Measurements from ENCODE around the gene MCRS1. TPM values are rescaled to one million over a fixed set of nuclear protein-coding genes. Genes with fewer than 3 reads are reported as not detected.
"Not testable (repeated sequence)": the region's sequence is repeated elsewhere in the genome, so short reads cannot be mapped to it uniquely, and the experiment has no call there.

Gene MCRS1
- total and polyA plus RNA-seq, 8 donors, result 40.5 to 65.2 (median 52.3) TPM

DNA sequence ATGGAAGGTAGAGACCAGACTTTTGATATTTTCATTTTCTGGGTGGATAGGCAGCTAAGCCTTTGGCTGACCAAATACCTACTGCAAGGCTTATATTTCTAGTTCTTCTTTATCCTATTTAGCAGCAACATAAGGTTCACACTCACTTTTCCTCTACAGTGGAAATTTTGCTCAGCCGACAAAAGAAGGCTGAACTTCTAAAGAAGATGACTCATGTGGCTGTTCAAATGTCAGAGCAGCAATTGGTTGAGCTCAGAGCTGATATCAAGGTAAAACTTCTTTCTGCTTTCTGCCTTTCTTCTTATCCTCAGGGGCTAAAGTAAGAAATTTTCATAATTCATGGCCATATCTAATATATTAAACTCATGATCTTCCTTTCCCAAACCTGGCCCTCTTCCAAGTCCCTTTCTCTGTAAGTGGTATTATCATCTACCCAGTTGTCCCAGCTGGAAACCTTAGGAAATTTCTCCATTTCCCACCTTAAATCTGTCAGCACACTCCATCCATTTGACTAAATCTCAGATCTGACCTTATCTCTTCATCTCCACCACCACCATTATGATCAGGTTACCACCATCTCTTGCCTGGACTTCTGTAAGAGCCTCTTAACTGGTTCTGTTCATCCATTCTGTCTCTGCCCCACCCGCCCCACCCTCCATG is 48.9 kb downstream of the MCRS1 start:
- no peaks in the 10 kb centered on the region for H3K27me3 ChIP-seq
- peak; percentile 21 for ATAC-seq
- H3K27ac ChIP-seq, result no peak overlapping the region
- H3K4me1 ChIP-seq, result no peaks in the 10 kb centered on the region
- DNase-seq, result no peak
- TF ChIP-seq, protein P1, sequence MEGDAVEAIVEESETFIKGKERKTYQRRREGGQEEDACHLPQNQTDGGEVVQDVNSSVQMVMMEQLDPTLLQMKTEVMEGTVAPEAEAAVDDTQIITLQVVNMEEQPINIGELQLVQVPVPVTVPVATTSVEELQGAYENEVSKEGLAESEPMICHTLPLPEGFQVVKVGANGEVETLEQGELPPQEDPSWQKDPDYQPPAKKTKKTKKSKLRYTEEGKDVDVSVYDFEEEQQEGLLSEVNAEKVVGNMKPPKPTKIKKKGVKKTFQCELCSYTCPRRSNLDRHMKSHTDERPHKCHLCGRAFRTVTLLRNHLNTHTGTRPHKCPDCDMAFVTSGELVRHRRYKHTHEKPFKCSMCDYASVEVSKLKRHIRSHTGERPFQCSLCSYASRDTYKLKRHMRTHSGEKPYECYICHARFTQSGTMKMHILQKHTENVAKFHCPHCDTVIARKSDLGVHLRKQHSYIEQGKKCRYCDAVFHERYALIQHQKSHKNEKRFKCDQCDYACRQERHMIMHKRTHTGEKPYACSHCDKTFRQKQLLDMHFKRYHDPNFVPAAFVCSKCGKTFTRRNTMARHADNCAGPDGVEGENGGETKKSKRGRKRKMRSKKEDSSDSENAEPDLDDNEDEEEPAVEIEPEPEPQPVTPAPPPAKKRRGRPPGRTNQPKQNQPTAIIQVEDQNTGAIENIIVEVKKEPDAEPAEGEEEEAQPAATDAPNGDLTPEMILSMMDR (IDR thresholded peaks at IDR 0.05), result no peak
- no peaks in the 10 kb centered on the region for H3K9me3 ChIP-seq
- H3K36me3 ChIP-seq, result peaks cover 0 to 4% of the 10 kb centered on the region in 2 donors
- H3K4me3 ChIP-seq, result no peak overlapping the region
- intact Hi-C loops (cut with DNase I), result no loop called here

DNA sequence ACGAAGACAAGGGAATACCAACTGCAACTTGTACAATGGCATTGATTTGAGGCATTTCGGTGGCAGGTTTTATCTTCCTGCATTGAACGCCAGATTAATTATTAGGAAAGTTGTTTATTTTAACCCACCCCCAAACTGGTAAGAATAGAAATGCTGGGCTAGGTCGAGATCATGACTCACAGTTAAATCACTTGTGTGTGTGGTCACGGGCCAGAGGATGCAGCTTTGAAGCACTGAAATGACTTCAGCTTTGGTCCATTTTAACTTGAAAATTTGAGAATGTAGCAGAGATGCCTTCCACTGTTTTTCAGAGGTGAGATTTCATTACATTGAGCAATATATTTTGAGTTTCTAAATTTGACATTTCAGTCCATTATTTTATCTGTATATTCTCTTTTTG is 52.7 kb downstream of the MCRS1 start:
- Histone ChIP-seq H3K4me1 (no peaks in the 10 kb centered on the region), H3K4me3 (no peak overlapping the region), H3K36me3 (no peaks in the 10 kb centered on the region), H3K27me3 (no peaks in the 10 kb centered on the region), H3K9me3 (no peaks in the 10 kb centered on the region), H3K27ac (no peak overlapping the region)
- ATAC-seq (no peak), DNase-seq (no peak)
- TF ChIP-seq, protein P1 (IDR thresholded peaks at IDR 0.05), result no peak
- intact Hi-C loops (cut with DNase I), result no loop called here

DNA sequence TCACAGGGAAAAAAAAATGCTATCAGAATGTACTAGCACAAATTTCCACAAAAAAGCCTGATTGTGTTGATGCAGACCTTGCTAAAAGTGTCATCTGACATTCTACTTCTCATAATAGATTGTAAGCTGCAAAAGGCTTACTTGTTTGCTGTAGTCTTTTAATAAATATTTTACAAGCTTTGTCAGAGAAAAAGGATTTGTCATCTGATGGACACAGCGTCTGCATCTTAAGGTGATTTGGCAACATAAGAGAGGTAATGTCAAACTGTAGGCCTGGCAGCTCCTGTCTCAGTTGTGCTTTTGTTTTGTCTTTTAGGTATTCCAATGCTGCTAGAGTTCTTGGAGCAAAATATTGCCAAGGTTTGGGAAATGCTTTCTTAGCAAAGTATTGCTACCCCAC is 55.4 kb downstream of the MCRS1 start:
- TF ChIP-seq, protein P1 (IDR thresholded peaks at IDR 0.05), result no peak
- Histone ChIP-seq H3K4me1 (no peaks in the 10 kb centered on the region), H3K9me3 (no peaks in the 10 kb centered on the region), H3K27me3 (no peaks in the 10 kb centered on the region), H3K36me3 (no peaks in the 10 kb centered on the region), H3K4me3 (no peak overlapping the region), H3K27ac (no peak overlapping the region)
- ATAC-seq (no peak), DNase-seq (no peak)
- intact Hi-C loops (cut with DNase I), result loop anchor here in 1 of 2 donors (5.0 kb wide), 1 partner anchor 155 kb away; no protein-coding TSS in a partner anchor

DNA sequence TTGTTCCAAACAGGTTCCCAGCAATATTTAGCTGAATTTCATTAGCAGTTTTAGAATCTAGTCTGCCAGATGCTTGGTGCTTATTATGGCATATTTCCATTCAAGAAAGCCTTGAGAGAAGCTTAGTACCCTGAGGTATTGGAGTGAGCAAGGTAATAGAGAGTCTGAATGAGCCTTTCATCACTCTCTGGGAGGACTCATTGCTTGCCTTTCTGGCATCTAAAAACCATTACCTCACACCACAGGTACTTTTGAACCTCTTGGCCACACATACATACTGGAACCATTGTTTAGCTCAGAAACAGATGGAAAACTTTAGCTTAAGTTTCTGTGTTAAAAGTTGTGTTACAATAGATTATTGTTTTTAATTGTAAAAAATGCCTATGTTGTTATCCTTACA is 56.5 kb downstream of the MCRS1 start:
- H3K36me3 ChIP-seq, result no peaks in the 10 kb centered on the region
- intact Hi-C loops (cut with DNase I), result loop anchor here in 1 of 2 donors (5.0 kb wide), 1 partner anchor 154 kb away; no protein-coding TSS in a partner anchor
- DNase-seq, result no peak
- no peaks in the 10 kb centered on the region for H3K4me1 ChIP-seq
- no peaks in the 10 kb centered on the region for H3K27me3 ChIP-seq
- H3K4me3 ChIP-seq, result no peak overlapping the region
- H3K9me3 ChIP-seq, result no peaks in the 10 kb centered on the region
- TF ChIP-seq, protein P1 (IDR thresholded peaks at IDR 0.05), result no peak
- no peak overlapping the region for H3K27ac ChIP-seq
- ATAC-seq, result no peak

DNA sequence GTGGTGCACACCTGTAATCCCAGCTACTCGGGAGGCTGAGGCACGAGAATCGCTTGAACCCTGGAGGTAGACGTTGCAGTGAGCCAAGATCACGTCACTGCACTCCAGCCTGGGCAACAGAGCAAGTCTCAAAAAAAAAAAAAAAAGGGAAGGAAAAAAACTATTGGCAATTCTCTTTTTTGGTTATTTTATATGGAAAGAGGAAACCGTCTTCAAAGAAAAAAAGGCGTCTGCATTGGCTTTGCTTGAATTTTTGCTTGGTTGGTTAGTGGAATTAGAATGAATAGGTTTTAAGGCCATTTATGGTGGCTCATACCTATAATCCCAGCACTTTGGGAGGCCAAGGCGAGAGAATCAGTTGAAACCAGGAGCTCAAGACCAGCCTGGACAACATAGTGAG is 58.3 kb downstream of the MCRS1 start:
- H3K27me3 ChIP-seq, H3K4me1 ChIP-seq, DNase-seq, ATAC-seq, H3K9me3 ChIP-seq, H3K36me3 ChIP-seq, H3K27ac ChIP-seq, H3K4me3 ChIP-seq: not testable (repeated sequence)
- intact Hi-C loops (cut with DNase I), result loop anchor here in 1 of 2 donors (5.0 kb wide), 1 partner anchor 152 kb away; no protein-coding TSS in a partner anchor

Other genes with a start within 250 kb of the MCRS1 start
- gene TROAP, start 244.9 kb downstream of the MCRS1 start, total RNA-seq, result 1 to 10 TPM; 2.4 to 8.0 TPM
- gene TROAP, start 244.9 kb downstream of the MCRS1 start, polyA plus RNA-seq (ENCODE audit: insufficient read length in 6 of 6), result 10 to 100 TPM; 22.0 to 43.2 (median 29.8) TPM
- gene C1QL4, start 231.0 kb downstream of the MCRS1 start, total RNA-seq, result not detected
- under 1 TPM in 1 of 6 donors, not detected in 5; 0.07 TPM for gene C1QL4, start 231.0 kb downstream of the MCRS1 start, polyA plus RNA-seq (ENCODE audit: insufficient read length in 6 of 6)
- 1 to 10 TPM in 1 of 2 donors, under 1 TPM in 1; 0.21 to 2.7 TPM for gene DNAJC22, start 221.3 kb downstream of the MCRS1 start, total RNA-seq
- 1 to 10 TPM; 3.5 to 7.0 (median 6.5) TPM for gene DNAJC22, start 221.3 kb downstream of the MCRS1 start, polyA plus RNA-seq (ENCODE audit: insufficient read length in 6 of 6)
- gene SPATS2, start 200.7 kb downstream of the MCRS1 start, total RNA-seq, result 10 to 100 TPM; 14.6 to 21.3 TPM
- 10 to 100 TPM; 61.7 to 77.0 (median 71.8) TPM for gene SPATS2, start 200.7 kb downstream of the MCRS1 start, polyA plus RNA-seq (ENCODE audit: insufficient read length in 6 of 6)
- gene KCNH3, start 29.1 kb downstream of the MCRS1 start, total RNA-seq, result 1 to 10 TPM in 1 of 2 donors, under 1 TPM in 1; 0.15 to 2.4 TPM
- 1 to 10 TPM; 1.0 to 1.8 (median 1.5) TPM for gene KCNH3, start 29.1 kb downstream of the MCRS1 start, polyA plus RNA-seq (ENCODE audit: insufficient read length in 6 of 6)
- gene FAM186B, start 37.5 kb upstream of the MCRS1 start, total RNA-seq, result under 1 TPM; 0.20 to 0.42 TPM
- gene FAM186B, start 37.5 kb upstream of the MCRS1 start, polyA plus RNA-seq (ENCODE audit: insufficient read length in 6 of 6), result 1 to 10 TPM; 2.5 to 4.6 (median 3.5) TPM
- gene PRPF40B, start 55.4 kb upstream of the MCRS1 start, total RNA-seq, result 10 to 100 TPM; 16.0 to 17.3 TPM
- gene PRPF40B, start 55.4 kb upstream of the MCRS1 start, polyA plus RNA-seq (ENCODE audit: insufficient read length in 6 of 6), result 10 to 100 TPM; 17.6 to 27.5 (median 23.7) TPM
- gene FMNL3, start 139.3 kb upstream of the MCRS1 start, total RNA-seq, result 10 to 100 TPM; 30.0 to 33.0 TPM
- 10 to 100 TPM; 56.1 to 61.7 (median 59.0) TPM for gene FMNL3, start 139.3 kb upstream of the MCRS1 start, polyA plus RNA-seq (ENCODE audit: insufficient read length in 6 of 6)
- gene TMBIM6, start 173.4 kb upstream of the MCRS1 start, total RNA-seq, result 100 to 1,000 TPM; 791 to 876 TPM
- gene TMBIM6, start 173.4 kb upstream of the MCRS1 start, polyA plus RNA-seq (ENCODE audit: insufficient read length in 6 of 6), result 100 to 1,000 TPM; 422 to 526 (median 469) TPM

All from left lung (tissue), 10 donors.